Pancreas (tissue), 10 donors: ENCODE data around the gene NLRP14. TPM values are rescaled to one million over a fixed set of nuclear protein-coding genes. Genes with fewer than 3 reads are reported as not detected.

ENCODE experiments used
- ATAC-seq, 4 donors: fragments of 200-7000 bp; cut with Tn5 transposase; one replicate each; pipeline versions ENCODE4 v1.8.0 to v1.9.1; 2020; ENCODE audit warnings: mild to moderate bottlenecking in 4 of 4, moderate library complexity in 4 of 4
- DNase-seq, 6 donors: peaks; one replicate each; pipeline ENCODE4 v3.0.0-alpha.2; 2020
- FAIRE-seq: peaks from 2 replicates; lab custom pipeline; 2012; peaks lifted over from hg19 to GRCh38; lab: Jason Lieb, UNC
- H3K27ac ChIP-seq, 4 donors: fragments of 200-600 bp; sonication (generic); 1 replicate in 3 of 4; 2 replicates in 1 of 4; pipeline versions ENCODE4 v1.5.0 to v1.8.0; 2020
- H3K27me3 ChIP-seq, 4 donors: fragments of 200-600 bp; one replicate each; pipeline ENCODE4 v1.8.0; 2021
- H3K36me3 ChIP-seq, 3 donors: fragments of 200-600 bp; sonication (generic) in 1 of 3; one replicate each; pipeline versions ENCODE4 v1.5.0 to v1.8.0; 2020 to 2021
- H3K4me1 ChIP-seq, 3 donors: fragments of 200-600 bp; one replicate each; pipeline ENCODE4 v1.8.0; 2021
- H3K4me3 ChIP-seq, 4 donors: fragments of 200-600 bp; sonication (generic) in 2 of 4; one replicate each; pipeline versions ENCODE4 v1.5.0 to v1.8.0; 2020 to 2021
- H3K9me3 ChIP-seq, 4 donors: fragments of 200-600 bp; one replicate each; pipeline ENCODE4 v1.8.0; 2021
- WGBS, 2 donors: extraction: QIAGEN DNeasy Blood & Tissue Kit; methylation state at CpG; one replicate each; pipeline ENCODE4 v1.1.7; 2013; 5-methylcytosine and 5-hydroxymethylcytosine counted together
- intact Hi-C, 3 donors: fragments of 100-400 bp; cut with DNase I; formaldehyde crosslinking; loops; one replicate each; pipeline versions ENCODE4 v1.11.1 to v1.14.2; 2022
- polyA plus RNA-seq, 2 donors: library from polyadenylated mRNA; stranded (reverse); fragments of 200-250 nt; gene quantifications; one replicate each; pipeline ENCODE4 v1.2.3, GENCODE V29; 2013
- total RNA-seq, 6 donors: library from RNA; stranded (reverse); fragmentation: NEBNext Ultra II Directional in 4 of 6; extraction: Animal tissue kit (Norgen Biotek cat#: 25700) in 4 of 6; gene quantifications; one replicate each; pipeline versions ENCODE4 v1.2.1 to v1.2.4, GENCODE V29; 2021 to 2023
- TF ChIP-seq, protein P1 (sequence below), 4 donors: fragments of 200-600 bp; sonication (generic) in 3 of 4; IDR thresholded peaks; one replicate each; pipeline versions ENCODE4 v1.5.0 to v1.8.0; 2021; ENCODE audit warnings: antibody characterized with exemption in 4 of 4
- donor health status: healthy with polysubstance abuse.
- donor health status: DM: no; HTN: no; CAD: no; lungs with moderate emphysema.
- donor health status: DM: no; HTN: no; CAD: no.
- donor health status: control.
- donor health status: control.
- donor health status: Bipolar disorder and iron deficiency.
- donor health status: DM: yes; HTN: yes; CAD: no.
- donor health status: DM: no; HTN: no; CAD: no.
- donor health status: DM: no; HTN: no; CAD: no.
- donor health status: DM: yes; HTN: yes; CAD: no.

NLRP14 gene
- total and polyA plus RNA-seq, 8 donors: 0.06 to 0.09 (median 0.07) TPM; not detected in 3

DNA sequence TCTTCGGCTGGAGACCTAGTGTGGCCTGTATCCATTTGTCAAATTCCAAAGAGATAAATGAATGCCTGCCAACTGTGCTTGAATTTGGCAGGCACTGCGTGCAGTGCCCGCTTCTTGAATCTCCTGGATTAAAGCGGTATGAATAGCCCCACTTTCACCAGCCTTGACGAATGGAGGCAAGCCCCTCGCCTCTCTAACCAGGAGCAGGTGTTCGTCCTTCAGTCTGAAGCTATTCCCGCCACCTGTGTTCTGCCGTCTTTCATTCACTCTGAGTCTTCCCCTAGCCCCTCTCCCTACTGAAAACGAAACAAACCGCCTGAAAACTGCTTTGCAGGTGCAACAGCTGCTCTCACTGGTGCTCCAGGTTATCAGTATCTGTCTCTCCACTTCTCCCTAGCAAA, 11.2 kb downstream of the NLRP14 start:
- ATAC-seq (no peak), FAIRE-seq (no peak), DNase-seq (no peak)
- intact Hi-C loops: no loop called here
- WGBS, 2 donors: 47 to 53% methylated on average over 11 of the region's 11 CpGs
- H3K9me3 ChIP-seq: no peaks in the 10 kb centered on the region
- peaks cover 0 to 4% (median 0%) of the 10 kb centered on the region in 4 donors for H3K27me3 ChIP-seq
- H3K4me1 ChIP-seq: no peaks in the 10 kb centered on the region
- H3K36me3 ChIP-seq: no peaks in the 10 kb centered on the region
- no peak overlapping the region for H3K4me3 ChIP-seq
- no peak overlapping the region for H3K27ac ChIP-seq
- TF ChIP-seq, protein P1, sequence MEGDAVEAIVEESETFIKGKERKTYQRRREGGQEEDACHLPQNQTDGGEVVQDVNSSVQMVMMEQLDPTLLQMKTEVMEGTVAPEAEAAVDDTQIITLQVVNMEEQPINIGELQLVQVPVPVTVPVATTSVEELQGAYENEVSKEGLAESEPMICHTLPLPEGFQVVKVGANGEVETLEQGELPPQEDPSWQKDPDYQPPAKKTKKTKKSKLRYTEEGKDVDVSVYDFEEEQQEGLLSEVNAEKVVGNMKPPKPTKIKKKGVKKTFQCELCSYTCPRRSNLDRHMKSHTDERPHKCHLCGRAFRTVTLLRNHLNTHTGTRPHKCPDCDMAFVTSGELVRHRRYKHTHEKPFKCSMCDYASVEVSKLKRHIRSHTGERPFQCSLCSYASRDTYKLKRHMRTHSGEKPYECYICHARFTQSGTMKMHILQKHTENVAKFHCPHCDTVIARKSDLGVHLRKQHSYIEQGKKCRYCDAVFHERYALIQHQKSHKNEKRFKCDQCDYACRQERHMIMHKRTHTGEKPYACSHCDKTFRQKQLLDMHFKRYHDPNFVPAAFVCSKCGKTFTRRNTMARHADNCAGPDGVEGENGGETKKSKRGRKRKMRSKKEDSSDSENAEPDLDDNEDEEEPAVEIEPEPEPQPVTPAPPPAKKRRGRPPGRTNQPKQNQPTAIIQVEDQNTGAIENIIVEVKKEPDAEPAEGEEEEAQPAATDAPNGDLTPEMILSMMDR (IDR thresholded peaks at IDR 0.05): no peak

DNA sequence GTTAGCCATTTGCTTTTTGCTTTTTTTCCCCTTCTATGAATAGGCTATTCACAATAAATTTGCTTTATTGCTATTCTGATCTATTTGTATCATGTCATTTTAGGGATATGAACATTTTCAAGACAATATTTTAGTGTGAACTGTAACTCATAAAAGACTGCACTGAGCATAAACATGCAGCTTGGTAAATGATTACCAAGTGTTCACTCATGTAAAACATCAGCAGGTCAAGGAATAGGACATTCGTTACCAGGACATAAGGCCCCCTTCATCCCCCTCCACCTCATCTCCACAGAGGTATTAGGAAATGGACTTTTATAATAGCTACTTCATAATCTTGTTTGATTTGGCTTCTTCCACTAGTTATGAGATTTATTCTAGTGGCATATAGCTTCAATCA, 12.4 kb downstream of the NLRP14 start:
- DNase-seq: no peak
- no peaks in the 10 kb centered on the region for H3K9me3 ChIP-seq
- intact Hi-C loops: no loop called here
- H3K4me1 ChIP-seq: no peaks in the 10 kb centered on the region
- H3K27ac ChIP-seq: no peak overlapping the region
- peaks cover 0 to 4% (median 0%) of the 10 kb centered on the region in 4 donors for H3K27me3 ChIP-seq
- FAIRE-seq: no peak
- ATAC-seq: no peak
- no peaks in the 10 kb centered on the region for H3K36me3 ChIP-seq
- no peak overlapping the region for H3K4me3 ChIP-seq
- TF ChIP-seq, protein P1 (IDR thresholded peaks at IDR 0.05): no peak
- 0 to 20% methylated on average over 1 of the region's 1 CpG for WGBS, 2 donors

DNA sequence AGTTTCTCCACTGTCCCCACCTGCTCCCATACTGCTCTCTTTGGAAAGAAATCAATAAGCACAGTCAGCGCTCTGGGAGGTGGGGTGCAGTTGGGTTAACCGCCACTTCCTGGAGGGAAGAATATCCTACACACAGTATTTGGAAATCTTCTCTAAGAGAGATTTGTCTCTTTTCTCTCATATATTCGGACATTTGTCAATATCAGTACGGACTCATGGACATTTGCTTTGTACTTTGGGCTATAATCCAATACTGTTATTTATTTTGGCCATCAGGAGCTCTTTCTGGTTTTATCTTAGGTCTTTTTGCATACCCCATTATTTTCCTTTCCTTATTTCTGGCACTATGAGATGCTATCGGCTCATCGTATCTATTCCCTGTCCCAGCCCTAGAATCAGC, 13.7 kb downstream of the NLRP14 start:
- no peaks in the 10 kb centered on the region for H3K9me3 ChIP-seq
- no peak for ATAC-seq
- no peak overlapping the region for H3K4me3 ChIP-seq
- no peaks in the 10 kb centered on the region for H3K36me3 ChIP-seq
- no peak for FAIRE-seq
- no peaks in the 10 kb centered on the region for H3K4me1 ChIP-seq
- no peak for DNase-seq
- TF ChIP-seq, protein P1 (IDR thresholded peaks at IDR 0.05): no peak
- intact Hi-C loops: no loop called here
- H3K27me3 ChIP-seq: peaks cover 0 to 4% (median 0%) of the 10 kb centered on the region in 4 donors
- 56 to 61% methylated on average over 6 of the region's 6 CpGs for WGBS, 2 donors
- H3K27ac ChIP-seq: no peak overlapping the region

DNA sequence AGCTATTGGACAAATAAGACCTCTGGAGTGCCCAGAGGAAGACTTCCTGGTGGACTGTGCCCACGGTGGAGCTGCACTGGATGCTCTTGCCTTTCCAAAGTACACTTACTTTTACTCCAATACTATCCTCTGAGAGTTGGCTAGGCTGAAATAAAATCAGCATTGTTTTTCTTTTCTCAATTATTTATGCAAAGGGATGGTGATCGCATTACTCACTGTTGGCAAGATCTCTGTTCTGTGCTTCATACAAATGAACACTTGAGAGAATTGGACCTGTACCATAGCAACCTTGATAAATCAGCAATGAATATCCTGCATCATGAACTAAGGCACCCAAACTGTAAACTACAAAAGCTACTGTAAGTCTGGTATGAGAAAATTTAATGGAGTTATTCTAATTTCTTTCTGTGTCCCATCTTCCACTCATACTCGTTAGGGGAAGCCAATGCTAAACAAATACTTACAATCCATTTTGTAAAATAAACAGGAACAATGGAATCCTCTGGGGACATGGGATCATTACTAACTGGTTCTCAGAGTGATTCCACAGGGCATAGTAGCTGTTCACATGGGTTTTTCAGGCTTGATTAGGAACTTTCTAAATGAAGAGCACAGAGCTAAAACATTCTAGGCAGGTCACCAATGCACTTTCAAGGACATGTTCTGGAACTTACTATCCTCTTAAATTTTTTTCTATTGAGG, 26.3 kb downstream of the NLRP14 start:
- ATAC-seq (no peak), DNase-seq (no peak), FAIRE-seq (no peak)
- no peaks in the 10 kb centered on the region for H3K36me3 ChIP-seq
- TF ChIP-seq, protein P1 (IDR thresholded peaks at IDR 0.05): no peak
- H3K9me3 ChIP-seq: no peaks in the 10 kb centered on the region
- intact Hi-C loops: no loop called here
- H3K27ac ChIP-seq: no peak overlapping the region
- WGBS, 2 donors: 54% methylated on average over 3 of the region's 3 CpGs
- H3K4me1 ChIP-seq: no peaks in the 10 kb centered on the region
- no peak overlapping the region for H3K4me3 ChIP-seq
- H3K27me3 ChIP-seq: no peaks in the 10 kb centered on the region

DNA sequence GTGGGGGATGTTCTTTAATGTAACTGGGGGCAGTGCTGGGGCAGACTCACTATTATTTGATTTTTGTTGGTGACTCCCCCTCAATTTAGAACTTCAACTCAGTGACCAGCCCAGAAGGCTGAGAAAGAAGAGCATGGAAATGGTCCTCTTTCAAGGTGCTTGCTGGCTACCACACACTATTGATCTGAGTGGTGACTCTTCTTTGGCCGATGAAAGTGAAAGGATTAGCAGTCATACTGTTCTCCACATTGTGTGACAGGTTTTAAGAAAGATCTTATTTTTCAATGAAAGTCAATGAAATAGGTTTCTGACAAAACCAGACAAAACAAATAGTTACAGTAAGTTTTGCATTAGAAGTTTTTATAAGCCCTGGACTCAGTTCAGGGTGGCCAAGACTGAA, 29.9 kb downstream of the NLRP14 start:
- DNase-seq: no peak
- no peaks in the 10 kb centered on the region for H3K36me3 ChIP-seq
- WGBS, 2 donors: 78 to 91% methylated on average over 1 of the region's 1 CpG
- H3K27ac ChIP-seq: no peak overlapping the region
- no peaks in the 10 kb centered on the region for H3K27me3 ChIP-seq
- FAIRE-seq: no peak
- intact Hi-C loops: no loop called here
- no peak for ATAC-seq
- TF ChIP-seq, protein P1 (IDR thresholded peaks at IDR 0.05): no peak
- H3K4me3 ChIP-seq: no peak overlapping the region
- no peaks in the 10 kb centered on the region for H3K9me3 ChIP-seq
- no peaks in the 10 kb centered on the region for H3K4me1 ChIP-seq
